ENCODE data around the gene KDF1. TPM values are rescaled to one million over a fixed set of nuclear protein-coding genes. Genes with fewer than 3 reads are reported as not detected.

Gene KDF1
- total RNA-seq, 3 donors from 2014 or later = 10.1 to 27.0 (median 20.4) TPM

DNA sequence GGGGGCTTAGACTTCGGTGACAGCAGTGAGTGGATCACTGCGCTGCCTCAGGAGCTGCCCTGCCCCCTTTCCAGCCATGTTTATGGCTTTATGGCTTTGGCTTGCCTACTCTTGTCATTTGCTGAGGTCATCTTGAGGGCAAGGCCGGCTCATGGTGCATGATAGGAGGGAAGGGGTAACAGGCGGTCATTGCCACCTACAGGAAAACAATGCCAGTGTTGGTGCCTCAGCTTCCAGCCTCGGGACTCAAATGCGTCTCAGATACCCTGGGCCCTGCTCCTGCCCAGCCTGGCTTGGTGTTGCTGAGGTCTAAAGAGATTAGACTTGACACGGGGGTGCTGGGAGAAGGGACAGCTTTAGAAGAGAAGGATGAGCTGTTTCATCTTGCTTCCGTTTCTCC is 14.5 kb downstream of the KDF1 start:
- H3K4me1 ChIP-seq (ENCODE audit: low read depth) = peaks cover 11% of the 10 kb centered on the region
- H3K4me3 ChIP-seq = no peak overlapping the region
- DNase-seq = peak; percentile 76 to 92 (median 81)
- peak; percentile 96 for ATAC-seq
- TF ChIP-seq, protein P1, sequence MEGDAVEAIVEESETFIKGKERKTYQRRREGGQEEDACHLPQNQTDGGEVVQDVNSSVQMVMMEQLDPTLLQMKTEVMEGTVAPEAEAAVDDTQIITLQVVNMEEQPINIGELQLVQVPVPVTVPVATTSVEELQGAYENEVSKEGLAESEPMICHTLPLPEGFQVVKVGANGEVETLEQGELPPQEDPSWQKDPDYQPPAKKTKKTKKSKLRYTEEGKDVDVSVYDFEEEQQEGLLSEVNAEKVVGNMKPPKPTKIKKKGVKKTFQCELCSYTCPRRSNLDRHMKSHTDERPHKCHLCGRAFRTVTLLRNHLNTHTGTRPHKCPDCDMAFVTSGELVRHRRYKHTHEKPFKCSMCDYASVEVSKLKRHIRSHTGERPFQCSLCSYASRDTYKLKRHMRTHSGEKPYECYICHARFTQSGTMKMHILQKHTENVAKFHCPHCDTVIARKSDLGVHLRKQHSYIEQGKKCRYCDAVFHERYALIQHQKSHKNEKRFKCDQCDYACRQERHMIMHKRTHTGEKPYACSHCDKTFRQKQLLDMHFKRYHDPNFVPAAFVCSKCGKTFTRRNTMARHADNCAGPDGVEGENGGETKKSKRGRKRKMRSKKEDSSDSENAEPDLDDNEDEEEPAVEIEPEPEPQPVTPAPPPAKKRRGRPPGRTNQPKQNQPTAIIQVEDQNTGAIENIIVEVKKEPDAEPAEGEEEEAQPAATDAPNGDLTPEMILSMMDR (IDR thresholded peaks at IDR 0.05) = no peak
- intact Hi-C loops (cut with DNase I, micrococcal nuclease) = no loop called here
- H3K9me3 ChIP-seq = no peaks in the 10 kb centered on the region
- peaks cover 16% of the 10 kb centered on the region for H3K36me3 ChIP-seq (ENCODE audit: low read depth)

DNA sequence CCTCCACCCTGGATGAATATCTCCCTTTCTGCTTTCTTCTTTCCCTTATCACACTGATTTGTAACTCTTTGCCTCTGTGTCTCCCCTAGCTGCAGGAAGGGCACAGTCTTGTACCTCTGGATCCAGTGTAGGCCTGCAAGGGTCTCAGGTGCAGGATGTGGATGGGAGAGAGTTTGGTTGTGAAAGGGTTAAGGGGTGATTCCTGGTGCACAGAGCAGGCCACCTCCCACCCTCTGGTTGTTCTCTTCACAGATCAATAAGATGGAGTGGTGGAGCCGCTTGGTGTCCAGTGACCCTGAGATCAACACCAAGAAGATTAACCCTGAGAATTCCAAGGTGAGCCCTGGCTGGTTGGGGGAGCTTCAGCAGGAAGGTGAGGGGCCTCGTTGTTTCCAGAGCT is 15.1 kb downstream of the KDF1 start:
- Histone ChIP-seq H3K36me3 (ENCODE audit: low read depth) (peaks cover 16% of the 10 kb centered on the region), H3K4me3 (no peak overlapping the region), H3K4me1 (ENCODE audit: low read depth) (peaks cover 11% of the 10 kb centered on the region), H3K9me3 (no peaks in the 10 kb centered on the region)
- intact Hi-C loops (cut with DNase I, micrococcal nuclease) = no loop called here
- no peak for ATAC-seq
- DNase-seq = no peak
- TF ChIP-seq, protein P1 (IDR thresholded peaks at IDR 0.05) = no peak

DNA sequence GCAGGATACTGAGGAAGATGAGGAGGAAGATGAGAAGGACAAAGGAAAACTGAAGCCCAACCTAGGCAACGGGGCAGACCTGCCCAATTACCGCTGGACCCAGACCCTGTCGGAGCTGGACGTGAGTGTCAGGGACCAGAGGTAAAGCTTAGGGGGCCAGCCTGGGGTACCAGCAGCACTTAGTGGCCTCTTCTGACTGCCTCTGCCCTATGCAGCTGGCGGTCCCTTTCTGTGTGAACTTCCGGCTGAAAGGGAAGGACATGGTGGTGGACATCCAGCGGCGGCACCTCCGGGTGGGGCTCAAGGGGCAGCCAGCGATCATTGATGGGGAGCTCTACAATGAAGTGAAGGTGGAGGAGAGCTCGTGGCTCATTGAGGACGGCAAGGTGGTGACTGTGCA is 17.6 kb downstream of the KDF1 start:
- ATAC-seq = no peak
- H3K4me3 ChIP-seq = no peak overlapping the region
- DNase-seq = no peak
- H3K36me3 ChIP-seq (ENCODE audit: low read depth) = peaks cover 16% of the 10 kb centered on the region
- H3K4me1 ChIP-seq (ENCODE audit: low read depth) = peaks cover 11% of the 10 kb centered on the region
- TF ChIP-seq, protein P1 (IDR thresholded peaks at IDR 0.05) = no peak
- intact Hi-C loops (cut with DNase I, micrococcal nuclease) = no loop called here
- no peaks in the 10 kb centered on the region for H3K9me3 ChIP-seq

GRCh38 chr1:26941311-26941710 is 19.0 kb downstream of the KDF1 start:
- intact Hi-C loops (cut with DNase I, micrococcal nuclease) = no loop called here

GRCh38 chr1:26938659-26939025 is 21.6 kb downstream of the KDF1 start:
- DNase-seq (no peak), ATAC-seq (no peak)
- TF ChIP-seq, protein P1 (IDR thresholded peaks at IDR 0.05) = no peak
- intact Hi-C loops (cut with DNase I, micrococcal nuclease) = no loop called here
- Histone ChIP-seq H3K36me3 (ENCODE audit: low read depth) (peaks cover 16% of the 10 kb centered on the region), H3K4me3 (no peak overlapping the region), H3K9me3 (no peaks in the 10 kb centered on the region), H3K4me1 (ENCODE audit: low read depth) (no peaks in the 10 kb centered on the region)

More at GRCh38 chr1:26941311-26941710, 19.0 kb downstream of the KDF1 start:
- Histone ChIP-seq H3K4me3 (no peak overlapping the region), H3K9me3 (no peaks in the 10 kb centered on the region), H3K4me1 (ENCODE audit: low read depth) (peaks cover 10% of the 10 kb centered on the region), H3K36me3 (ENCODE audit: low read depth) (peaks cover 16% of the 10 kb centered on the region)
- TF ChIP-seq, protein P1 (IDR thresholded peaks at IDR 0.05) = no peak
- ATAC-seq = no peak
- no peak for DNase-seq

All from mucosa of descending colon (tissue), 3 donors.